Renal pelvis (tissue), 4 donors: ENCODE measurements around the gene N4BP2L2. TPM values are rescaled to one million over a fixed set of nuclear protein-coding genes. Genes with fewer than 3 reads are reported as not detected.

Experiments used
- DNase-seq: peaks from one replicate; pipeline ENCODE4 v3.0.0-alpha.2; 2013
- polyA plus RNA-seq, 3 donors: library from polyadenylated mRNA; unstranded; fragments of 120-200 nt; gene quantifications; one replicate each; pipeline ENCODE4 v1.2.1, GENCODE V29; 2013; ENCODE audit not compliant: insufficient read length in 3 of 3

The N4BP2L2 gene
- polyA plus RNA-seq, 3 donors, result 120 to 229 (median 202) TPM

DNA sequence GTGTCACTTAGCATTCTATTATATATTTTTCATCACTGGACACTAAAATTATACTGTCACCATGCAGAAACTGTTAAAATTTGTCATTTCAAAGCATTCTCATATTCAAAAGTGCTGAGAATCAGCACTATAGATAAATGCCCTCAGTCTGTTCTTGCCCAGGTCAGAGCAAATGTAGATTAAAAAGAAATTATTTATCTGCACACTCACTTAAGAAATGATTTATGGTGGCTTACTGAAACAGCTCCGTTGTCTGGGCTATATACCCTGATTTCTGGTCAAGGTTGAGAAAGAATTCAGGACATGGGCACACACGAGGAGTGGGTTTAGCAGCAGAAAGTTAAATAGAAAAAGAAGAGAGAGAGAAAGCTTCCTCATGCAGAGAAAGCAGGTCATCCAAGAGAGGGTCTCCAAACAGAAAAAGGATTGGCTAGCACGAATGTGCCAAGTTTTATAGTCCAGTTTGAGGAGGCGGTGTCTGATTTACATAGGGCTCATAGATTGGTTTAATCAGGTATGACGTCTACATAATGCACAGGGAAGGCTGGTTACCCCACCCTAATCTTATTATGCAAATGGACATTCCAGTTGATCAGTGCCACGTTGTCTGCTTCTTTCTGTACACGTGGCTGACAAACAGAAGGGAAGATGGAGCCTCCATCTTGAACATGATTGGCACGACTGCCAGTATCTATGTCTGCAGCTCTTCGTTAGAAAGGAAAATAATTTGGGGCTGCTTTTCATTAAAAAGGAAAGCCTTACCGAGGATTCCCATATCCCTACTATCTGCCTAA is 63.4 kb downstream of the N4BP2L2 start:
- no peak for DNase-seq

DNA sequence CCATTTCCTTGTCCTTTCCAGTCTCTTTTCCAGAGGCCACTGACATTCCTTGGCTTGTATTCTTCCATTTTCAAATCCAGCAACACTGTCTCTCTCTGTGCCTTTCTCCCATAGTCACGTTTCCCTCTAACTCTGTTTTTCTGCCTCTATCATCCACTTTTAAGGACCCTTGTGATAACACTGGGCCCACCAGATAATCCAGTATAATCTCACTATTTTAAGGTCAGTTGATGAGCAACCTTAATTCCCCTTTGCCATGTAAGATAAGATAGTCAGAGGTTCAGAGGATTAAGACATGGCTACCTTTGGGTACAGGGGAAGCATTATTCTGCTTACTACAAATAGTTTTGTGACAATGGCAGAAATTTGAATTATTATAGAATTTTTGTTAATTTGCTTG is 64.9 kb downstream of the N4BP2L2 start:
- DNase-seq, result no peak

GRCh38 chr13:32472194-32472621 is 66.4 kb downstream of the N4BP2L2 start:
- no peak for DNase-seq

DNA sequence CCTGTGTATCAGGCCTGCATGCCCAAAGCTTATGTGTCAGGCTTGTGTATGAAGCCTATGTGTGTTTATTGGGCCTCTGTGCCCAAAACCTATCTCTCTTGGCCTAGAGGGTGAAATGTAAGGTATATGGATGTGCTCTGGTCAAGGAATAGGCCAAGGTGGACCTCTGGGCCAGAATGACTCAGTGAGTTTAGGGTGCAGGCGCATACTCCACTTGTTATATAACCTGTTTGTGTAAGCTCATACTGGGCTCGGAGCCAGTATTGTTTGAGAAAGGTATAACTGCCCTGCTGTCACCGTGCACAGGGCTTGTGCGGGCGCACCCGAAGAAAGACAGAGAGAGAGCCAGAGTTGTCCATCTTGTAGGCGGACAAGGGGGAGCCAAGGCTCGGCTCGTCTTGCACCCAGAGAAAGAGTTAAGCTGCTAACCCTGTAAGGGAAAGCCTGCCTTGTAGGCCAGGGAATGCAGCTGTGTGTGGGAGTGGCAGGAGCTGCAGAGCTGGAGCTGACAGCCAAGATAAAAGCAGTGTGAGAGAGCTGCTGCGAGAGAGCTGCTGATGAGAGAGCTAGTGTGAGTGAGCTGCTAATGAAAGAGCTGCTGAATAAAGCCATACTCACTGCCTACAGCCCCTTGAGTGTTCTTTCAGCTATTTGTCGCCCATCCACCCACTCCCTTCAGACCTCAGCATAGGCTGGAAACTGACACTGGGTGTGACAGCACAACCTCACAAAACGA is 67.2 kb downstream of the N4BP2L2 start:
- peak; percentile 42 for DNase-seq

- no peak for DNase-seq
Observed at GRCh38 chr13:32468502-32469142, 70.0 kb downstream of the N4BP2L2 start.

DNA sequence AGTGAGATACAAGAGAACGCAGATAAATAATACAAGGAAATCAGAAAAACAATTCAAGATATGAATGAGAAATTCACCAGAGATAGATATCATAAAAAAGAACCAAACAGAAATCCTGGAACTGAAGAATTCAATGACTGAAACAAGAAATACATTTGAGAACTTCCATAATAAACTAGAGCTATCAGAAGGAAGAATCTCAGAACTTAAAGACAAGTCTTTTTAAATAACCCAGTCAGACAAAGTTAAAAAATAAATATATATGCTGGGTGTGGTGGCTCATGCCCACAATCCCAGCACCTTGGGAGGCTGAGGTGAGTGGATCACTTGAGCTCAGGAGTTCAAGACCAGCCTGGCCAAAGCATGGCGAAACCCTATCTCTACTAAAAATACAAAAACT is 82.0 kb downstream of the N4BP2L2 start:
- DNase-seq, result no peak

DNA sequence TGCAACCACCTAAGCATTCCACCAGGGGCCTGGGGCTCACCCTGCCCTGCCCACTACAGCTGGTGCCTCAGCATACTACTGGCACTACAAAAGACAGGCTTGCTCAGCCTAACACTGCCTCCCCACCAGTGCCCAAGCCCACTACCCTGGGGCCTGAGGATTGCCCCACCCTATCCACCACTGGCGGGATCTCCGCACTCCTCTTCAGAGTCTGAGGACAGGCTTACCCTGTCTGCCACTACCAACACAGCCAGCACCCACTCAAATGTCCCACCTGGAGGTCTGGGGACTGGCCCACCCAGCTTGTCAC is 83.0 kb downstream of the N4BP2L2 start:
- DNase-seq, result no peak

DNA sequence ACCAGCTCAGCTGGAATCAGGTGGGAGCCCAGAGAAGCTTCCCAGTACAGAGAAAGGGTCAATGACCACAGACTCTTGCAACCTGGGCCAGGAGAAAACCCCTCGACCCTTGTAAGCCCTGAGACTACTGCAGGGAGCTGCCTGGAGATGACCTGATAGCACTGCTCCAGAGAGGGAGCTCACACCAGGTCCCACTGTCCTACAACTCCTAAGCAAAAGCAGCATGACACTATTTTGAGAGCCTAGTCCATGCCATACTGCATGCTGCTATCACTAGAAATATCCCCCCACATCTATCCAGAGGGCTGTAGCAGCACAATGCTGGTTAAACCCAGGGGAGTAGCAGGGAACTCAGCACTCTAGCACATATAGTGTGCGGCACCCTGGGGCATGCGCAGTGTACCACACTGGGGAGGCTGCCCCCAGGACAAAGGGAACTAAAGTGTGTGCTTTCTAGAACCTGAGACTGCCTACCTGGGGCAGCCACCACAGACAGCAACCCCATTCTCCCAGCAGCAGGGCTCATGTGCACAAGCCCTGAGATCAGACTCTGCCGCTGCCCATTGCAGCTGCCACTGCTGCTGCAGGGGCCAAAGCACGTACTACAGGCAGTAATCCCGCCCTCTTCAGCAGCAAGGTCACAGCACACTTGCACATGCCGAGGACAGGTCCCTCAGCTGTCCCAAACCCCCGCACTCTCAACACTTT is 83.6 kb downstream of the N4BP2L2 start:
- DNase-seq, result no peak

DNA sequence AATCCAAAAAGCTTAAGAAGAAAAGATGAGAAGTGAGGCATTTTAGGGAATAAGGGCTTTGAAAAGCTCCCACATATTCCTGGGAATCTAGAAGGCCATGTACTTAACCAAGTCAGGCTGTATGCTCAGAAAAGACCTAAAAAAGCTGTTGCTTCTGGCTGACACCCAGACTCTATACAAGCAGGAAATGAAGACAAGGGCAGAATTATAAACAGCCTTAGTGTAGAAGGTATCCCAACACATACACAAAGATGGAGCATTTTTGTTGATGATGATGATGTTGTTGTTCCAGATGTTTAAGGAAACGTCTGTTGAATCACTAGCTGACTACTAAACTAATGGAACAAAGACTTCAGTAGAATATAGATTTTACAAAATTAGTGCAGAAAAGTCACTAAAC is 84.6 kb downstream of the N4BP2L2 start:
- no peak for DNase-seq

- DNase-seq, result no peak
Observed at GRCh38 chr13:32448972-32449371, 89.6 kb downstream of the N4BP2L2 start.

DNA sequence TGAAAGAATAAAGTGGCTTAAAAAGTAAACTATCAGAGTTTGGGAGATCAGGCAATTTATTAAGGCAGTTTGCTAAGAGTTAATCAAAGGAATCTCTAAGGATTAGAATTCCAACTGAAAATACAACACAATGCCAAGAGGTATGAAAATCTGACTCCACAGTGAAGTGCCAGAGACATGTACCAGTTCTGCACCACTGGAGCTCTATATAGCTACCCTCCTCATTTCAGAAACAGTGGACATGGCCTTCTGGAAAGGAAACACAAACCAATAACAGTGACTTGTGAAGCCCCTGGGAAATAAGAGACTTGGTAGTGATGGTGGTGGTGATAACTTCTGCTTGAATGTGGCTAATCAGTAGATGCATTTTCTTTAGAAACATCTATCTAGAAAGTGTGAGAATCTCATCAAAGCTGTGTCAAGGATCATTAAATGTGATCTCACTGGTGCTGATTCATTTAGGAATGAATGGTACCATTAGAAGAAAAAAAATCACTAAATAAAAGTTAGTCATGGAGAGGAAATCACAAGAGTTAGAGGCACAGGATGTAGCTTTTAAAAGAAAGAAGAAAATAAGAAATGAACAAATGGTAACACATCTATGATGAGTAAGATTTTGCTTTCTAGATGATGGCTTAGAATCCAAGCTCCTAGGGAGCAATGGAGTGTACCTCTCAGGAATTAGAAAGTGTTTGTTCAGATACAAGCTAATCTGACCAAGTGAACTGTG is 90.5 kb downstream of the N4BP2L2 start:
- no peak for DNase-seq

GRCh38 chr13:32446773-32447465 is 91.7 kb downstream of the N4BP2L2 start:
- DNase-seq, result no peak

DNA sequence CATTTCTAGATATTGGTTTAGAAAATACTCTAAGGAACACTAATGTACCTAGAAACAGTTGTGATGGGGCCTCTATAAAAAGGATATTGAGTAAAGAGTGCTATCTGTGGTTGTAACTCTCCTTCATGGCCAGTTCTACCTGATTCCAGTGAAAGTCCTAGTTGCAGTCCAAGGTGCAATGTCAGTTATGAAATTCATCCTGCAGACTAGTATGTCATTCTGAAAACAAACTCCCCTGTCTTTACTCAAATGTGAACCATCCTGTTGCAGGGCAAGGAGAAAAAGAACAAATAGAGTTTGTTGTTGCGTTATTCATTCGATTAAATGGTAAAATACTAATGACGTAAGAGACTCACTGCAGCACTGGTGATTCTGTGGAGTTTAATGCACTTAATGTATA is 92.4 kb downstream of the N4BP2L2 start:
- no peak for DNase-seq

DNA sequence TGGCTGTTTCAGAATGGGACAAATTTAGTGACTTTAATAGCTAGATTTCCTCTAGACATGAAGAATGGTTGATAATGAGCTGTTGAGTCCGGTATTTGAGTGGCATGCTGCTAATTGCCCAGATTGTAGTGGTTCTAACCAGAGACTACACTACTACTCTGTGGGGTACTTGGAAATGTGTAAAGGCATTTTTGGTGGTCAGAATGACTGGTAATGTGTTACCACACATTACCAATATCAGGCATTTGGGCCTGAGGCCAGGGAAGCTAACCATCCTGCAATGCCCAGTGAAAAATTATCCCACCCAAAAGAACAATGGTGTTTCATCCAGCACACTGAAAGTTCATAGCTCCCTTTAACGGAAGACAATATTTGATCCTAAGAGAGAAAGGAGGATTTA is 93.1 kb downstream of the N4BP2L2 start:
- no peak for DNase-seq

- no peak for DNase-seq
Observed at GRCh38 chr13:32443111-32443510, 95.5 kb downstream of the N4BP2L2 start.

- DNase-seq, result no peak
Observed at GRCh38 chr13:32438871-32439270, 99.7 kb downstream of the N4BP2L2 start.

- DNase-seq, result no peak
Observed at GRCh38 chr13:32432856-32433255, 105.7 kb downstream of the N4BP2L2 start.

- DNase-seq, result no peak
Observed at GRCh38 chr13:32431361-32431760, 107.2 kb downstream of the N4BP2L2 start.

- DNase-seq, result no peak
Observed at GRCh38 chr13:32430018-32430747, 108.4 kb downstream of the N4BP2L2 start.

GRCh38 chr13:32429433-32429909 is 109.1 kb downstream of the N4BP2L2 start:
- DNase-seq, result no peak
